GM18505 (cell line): ENCODE results near the gene AMPD2.
"Not testable (repeated sequence)": the region's sequence is repeated elsewhere in the genome, so short reads cannot be mapped to it uniquely, and the experiment has no call there.

Experiments
- ATAC-seq: cut with Tn5 transposase; IDR thresholded peaks from one replicate; pipeline ENCODE4 v1.9.1; 2021; ENCODE audit not compliant: unreplicated experiment
- POLR2A ChIP-seq: IDR thresholded peaks from 4 replicates; pipeline ENCODE4 v1.6.1; 2011; ENCODE audit warnings: borderline replicate concordance; ENCODE audit not compliant: insufficient read depth, insufficient read length; ENCODE audit errors: extremely low read depth

Gene AMPD2

DNA sequence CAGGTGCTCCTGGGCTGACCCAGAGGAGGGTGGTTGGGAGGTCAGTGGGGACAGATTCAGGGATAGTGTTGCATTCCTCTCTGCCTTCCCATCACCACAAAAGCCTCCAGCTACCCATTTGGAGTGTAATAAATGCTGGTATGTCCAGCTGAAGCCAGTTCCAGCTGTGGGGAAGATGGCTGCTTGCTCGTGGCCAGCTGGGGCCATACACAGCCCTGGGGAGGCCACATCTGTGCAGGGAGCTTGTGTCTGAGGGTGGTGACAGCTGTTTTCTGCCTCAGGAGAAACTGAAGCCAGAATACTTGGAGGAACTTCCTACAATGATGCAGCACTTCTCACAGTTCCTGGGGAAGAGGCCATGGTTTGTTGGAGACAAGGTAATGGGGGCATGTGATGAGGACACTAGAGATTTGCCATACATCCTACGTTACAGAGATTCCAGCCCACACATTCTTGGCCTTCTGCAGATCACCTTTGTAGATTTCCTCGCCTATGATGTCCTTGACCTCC lies 39.0 kb downstream of the AMPD2 start:
- ATAC-seq = no peak
- TF ChIP-seq POLR2A = no peak

DNA sequence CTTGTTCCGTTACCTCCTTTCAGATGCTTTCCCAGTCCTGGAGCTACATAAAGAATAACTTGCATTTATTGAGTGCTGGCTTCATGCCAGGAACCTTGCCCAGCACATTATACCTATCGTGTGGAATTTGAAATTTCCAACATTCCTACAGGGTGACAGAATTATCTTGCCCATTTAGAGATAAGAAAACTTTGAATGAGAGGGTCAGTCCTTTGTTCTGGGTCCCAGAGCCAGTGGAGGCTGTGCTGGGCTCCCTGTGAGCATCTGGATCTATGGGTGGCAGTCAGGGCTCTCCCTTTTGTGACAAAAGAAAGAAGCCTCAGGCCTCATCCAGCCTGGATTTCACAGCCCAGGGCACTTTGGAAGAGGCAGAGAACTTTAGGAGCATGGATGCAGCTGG lies 39.5 kb downstream of the AMPD2 start:
- no peak for ATAC-seq
- TF ChIP-seq POLR2A = no peak

DNA sequence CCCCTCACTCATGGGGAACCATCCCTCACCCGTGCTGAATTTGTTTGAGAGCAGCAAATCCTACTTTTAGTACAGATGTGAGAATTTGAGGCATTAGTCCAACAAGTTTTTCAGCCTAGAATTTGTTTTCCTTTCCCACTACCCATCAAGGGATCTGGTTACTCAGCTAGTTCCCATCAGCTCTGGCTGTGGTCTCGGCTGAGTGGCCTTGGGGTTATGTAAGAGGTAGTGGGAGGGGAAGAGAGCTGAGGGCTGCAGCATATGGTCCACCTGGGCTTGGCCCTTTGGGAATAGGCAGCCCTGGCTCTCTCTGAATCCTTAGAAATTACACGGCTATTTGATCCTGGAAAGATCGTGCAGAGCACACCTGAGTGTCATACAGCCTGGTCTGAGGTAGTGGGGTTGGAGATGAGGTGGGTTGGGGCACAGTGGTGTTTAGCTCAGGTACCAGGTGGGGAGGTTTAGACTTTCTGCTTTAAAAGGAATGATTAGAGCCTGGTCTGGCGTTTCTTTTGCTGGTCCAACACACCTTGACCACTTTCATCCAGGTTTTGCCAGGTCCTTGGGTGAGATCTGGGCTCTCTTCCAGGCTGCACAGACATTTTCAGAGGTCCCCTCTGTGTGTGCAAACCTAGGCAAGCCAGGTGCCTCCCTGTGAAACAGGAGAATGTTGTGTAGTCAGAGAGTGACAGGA lies 40.5 kb downstream of the AMPD2 start:
- ATAC-seq = no peak
- no peak for TF ChIP-seq POLR2A

DNA sequence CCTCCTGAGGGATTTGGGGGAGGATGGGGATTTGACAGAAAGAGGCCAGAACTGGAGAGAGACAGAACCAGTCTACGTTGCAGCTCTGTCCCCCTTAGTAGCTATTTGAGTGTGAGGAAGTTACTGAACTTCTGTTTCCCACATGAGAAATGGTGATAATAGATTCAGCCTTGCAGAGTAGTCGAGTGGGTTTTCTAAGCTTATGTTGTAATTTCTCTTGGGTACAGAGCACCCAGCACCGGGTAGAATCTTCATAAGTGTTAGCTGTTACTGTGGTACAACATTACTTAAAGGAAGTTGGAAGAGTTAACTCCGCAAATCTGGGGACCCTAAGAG lies 41.0 kb downstream of the AMPD2 start:
- ATAC-seq = not testable (repeated sequence)

DNA sequence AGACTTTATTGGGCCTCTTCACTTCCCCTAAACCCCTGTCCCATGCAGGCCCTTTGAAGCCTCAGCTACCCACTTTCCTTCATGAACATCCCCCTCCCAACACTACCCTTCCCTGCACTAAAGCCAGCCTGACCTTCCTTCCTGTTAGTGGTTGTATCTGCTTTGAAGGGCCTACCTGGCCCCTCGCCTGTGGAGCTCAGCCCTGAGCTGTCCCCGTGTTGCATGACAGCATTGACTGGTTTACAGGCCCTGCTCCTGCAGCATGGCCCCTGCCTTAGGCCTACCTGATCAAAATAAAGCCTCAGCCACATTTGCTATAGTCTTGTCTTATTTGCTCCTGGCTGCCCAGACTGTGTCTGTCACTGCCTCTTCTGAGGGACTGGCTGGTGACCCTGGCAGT lies 41.8 kb downstream of the AMPD2 start:
- no peak for TF ChIP-seq POLR2A
- no peak for ATAC-seq

DNA sequence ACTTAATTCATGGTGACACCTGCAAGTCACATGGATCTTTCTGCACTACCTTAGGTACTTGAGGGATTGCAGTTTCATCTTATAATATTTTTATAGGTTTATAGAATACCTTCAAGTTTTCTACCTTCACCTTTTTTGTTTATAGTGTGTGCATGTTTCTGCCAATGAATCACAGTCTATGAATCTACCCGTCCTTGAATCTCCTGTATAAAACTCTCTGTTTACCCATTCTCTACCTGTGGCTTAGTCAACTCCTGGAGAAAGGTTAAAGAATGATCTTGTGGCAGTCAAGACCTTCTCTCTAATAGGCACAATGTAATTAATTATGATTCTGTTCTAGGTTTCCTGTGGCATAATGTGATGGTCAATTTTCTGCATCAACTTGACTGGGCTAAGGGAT lies 45.0 kb downstream of the AMPD2 start:
- no peak for ATAC-seq
- TF ChIP-seq POLR2A = no peak

DNA sequence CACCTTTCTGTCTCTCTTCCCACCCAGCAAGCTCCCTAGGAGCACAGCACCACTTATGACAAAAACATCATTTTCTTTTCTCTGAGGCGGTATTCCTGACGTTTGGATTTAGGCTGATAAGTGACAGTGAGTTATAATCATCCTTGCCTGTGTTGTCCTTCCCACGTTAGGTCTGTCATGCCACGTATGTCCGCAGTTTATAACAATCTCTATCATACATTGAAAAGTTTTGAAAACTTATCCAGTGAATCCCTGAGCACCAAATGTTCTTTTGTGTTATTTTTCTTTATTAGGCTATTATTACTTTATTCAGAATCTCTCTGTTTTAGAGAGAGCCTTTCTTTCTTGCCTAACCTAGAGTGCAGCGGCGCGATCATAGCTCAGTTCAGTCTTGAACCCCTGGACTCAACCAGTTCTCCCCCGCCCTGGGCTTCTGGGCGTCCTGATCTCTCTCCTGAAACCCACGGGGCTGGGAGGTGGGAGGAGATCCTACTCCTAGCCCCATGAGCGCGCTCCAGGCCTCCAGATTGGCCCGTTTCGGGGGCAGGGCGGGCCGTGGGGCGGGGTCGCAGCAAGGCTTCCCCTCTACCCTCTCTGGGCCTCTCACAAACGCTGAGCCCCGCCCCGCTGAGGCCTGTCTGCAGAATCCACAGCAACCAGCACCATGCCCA lies 48.0 kb downstream of the AMPD2 start, which contains the start of gene GSTM2:
Gene GSTM2, plus strand, starts transcription at position 606 of the 671 bp plus-strand sequence. Its CDS starts 59 bp downstream, at position 665.
- TF ChIP-seq POLR2A = no peak

DNA sequence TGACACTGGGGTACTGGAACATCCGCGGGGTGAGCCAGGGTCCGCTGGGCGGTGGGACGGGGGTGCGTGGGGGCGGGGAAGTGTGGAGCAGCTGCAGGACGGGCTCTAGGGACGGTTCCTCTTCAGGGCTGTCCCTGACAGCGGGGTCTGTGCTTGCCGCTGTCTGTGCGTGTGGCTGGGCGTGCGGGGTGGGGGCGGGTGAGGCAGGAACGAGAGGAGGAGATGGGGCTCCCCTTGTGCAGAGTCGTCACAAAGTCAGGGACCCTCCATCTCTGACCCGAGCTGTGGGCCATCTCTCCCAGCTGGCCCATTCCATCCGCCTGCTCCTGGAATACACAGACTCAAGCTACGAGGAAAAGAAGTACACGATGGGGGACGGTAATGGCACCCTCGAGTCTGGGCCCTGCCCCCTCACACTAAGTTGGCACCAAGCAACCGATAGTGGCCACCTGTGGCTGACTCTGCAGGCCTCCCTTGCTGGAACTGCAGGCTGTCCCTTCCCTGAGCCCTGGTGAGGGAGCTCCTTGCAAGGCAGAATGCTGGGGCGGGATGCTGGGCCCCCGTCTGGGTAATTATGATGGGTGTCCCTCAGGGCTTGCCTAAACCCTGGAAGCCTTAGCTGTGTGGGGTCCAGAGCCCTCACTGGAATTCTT lies 48.6 kb downstream of the AMPD2 start:
- peak; percentile 20 for ATAC-seq
- TF ChIP-seq POLR2A = no peak

More for the DNA sequence above, 48.0 kb downstream of the AMPD2 start, which contains the start of gene GSTM2:
- peak; percentile 91 for ATAC-seq

DNA sequence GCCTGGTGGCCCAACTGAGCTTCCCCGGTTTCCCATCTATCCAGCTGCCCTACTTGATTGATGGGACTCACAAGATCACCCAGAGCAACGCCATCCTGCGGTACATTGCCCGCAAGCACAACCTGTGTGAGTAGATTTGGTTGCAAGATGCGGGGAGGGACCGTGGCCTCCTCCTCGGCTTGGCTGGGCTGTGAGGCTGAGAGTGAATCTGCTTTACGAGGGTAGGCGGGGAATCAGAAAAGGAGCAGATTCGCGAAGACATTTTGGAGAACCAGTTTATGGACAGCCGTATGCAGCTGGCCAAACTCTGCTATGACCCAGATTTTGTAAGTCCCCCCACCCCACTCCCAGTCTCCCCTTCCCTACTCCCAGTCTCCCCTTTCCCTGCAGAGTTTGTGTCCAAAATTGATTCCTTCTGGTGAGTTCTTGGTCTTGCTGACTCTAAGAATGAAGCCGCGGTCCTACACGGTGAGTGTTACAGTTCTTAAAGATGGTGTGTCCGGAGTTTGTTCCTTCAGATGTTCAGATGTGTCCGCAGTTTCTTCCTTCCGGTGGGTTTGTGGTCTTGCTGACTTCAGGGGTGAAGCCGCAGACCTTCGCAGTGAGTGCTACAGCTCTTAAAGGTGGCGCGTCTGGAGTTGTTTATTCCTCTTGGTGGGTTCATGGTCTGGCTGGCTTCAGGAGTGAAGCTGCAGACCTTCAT lies 49.8 kb downstream of the AMPD2 start:
- no peak for ATAC-seq
- TF ChIP-seq POLR2A = no peak

DNA sequence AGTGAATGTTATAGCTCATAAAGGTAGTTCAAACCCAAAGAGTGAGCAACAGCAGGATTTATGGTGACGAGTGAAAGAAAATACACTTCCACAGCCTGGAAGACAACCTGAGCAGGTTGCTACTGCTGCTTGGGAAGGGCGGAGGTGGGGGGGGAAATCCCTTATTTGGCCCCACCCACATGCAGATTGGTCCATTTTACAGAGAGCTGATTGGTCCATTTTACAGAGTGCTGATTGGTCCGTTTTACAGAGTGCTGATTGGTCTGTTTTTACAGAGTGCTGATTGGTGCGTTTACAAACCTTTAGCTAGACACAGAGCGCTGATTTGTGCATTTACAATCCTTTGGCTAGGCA lies 50.3 kb downstream of the AMPD2 start:
- ATAC-seq = not testable (repeated sequence)

DNA sequence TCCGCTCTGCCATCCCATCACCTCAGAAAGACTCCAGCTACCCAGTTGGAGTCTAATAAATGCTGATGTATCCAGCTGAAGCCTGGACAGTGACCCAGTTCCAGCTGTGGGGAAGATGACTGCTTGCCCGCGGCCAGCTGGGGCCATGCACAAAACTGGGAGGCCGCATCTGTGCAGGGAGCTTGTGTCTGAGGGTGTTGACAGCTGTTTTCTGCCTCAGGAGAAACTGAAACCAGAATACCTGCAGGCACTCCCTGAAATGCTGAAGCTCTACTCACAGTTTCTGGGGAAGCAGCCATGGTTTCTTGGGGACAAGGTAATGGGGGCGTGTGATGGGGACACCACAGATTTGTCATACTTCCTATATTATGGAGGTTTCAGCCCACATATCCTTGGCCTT lies 51.4 kb downstream of the AMPD2 start:
- ATAC-seq = no peak
- TF ChIP-seq POLR2A = no peak

DNA sequence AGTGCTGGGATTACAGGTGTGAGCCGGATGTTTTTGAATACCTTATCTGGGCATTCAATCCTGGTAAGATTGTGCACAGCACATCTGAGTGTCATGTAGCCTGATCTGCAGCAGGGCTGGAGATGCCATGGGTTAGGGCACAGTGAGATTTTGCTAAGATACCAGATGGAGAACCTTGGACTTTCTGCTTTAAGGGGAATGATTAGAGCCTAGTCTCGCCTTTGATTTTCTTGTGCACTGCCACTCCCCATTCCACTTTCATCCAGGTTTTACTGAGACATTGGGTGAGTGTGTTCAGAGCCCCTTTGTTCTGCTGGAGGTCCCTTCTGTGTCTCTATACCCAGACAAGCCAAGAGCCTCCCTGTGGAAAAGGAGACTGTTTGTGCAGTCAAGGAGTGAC lies 54.2 kb downstream of the AMPD2 start:
- not testable (repeated sequence) for ATAC-seq

DNA sequence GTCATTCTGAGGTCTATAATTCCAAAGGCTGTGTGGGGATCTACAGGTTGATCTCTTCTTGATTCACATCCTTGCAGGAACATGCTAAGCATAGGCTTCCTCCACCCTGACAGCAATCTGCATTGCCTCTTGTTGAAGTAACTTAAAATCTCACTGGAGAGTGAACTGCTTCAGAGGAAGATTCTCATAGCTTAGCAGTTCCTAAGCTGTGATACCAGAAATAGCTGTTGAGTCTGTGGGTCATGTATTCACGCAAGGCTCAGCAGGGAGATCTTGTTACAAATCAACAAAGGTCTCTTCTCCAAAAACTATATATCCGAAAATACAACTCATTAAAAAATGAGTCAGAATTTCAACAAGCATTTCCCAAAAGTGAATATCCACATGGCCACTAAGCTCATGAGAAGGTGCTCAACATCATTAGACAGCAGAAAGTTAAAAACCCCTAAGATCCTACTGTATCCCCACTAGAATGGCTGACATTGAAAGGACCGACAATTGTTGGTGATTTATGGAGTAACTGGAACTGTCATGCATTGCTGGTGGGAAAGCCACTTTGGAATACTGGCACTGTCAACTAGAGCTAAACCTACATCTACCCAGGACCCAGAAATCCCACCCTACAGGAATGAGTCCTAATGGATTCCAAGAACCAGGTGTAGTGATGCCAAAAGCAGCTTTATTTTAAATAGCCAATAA lies 57.2 kb downstream of the AMPD2 start:
- not testable (repeated sequence) for ATAC-seq
